K562 (cell line): ENCODE measurements around the gene CBL. TPM values are rescaled to one million over a fixed set of nuclear protein-coding genes. Genes with fewer than 3 reads are reported as not detected.
A peak's percentile ranks its signal among the peaks of the same experiment; 100 is the strongest.

Source experiments
- BCL6 ChIP-seq: fragments of 250-450 bp; sonication (Bioruptor Pico); IDR thresholded peaks from 2 replicates; pipeline ENCODE4 v1.4.0; 2020
- CEBPZ ChIP-seq: fragments of 150-350 bp; IDR thresholded peaks from 2 replicates; pipeline ENCODE4 v1.6.1; 2014; ENCODE audit warnings: low read depth, mild to moderate bottlenecking, low read length, borderline replicate concordance
- EP400 ChIP-seq: fragments of 450-650 bp; IDR thresholded peaks from 2 replicates; pipeline ENCODE4 v1.6.1; 2017; ENCODE audit warnings: antibody characterized with exemption, mild to moderate bottlenecking, moderate library complexity
- GATAD2B ChIP-seq: fragments of 450-650 bp; IDR thresholded peaks from 2 replicates; pipeline ENCODE4 v1.6.1; 2017; ENCODE audit warnings: mild to moderate bottlenecking, borderline replicate concordance
- HMGXB4 ChIP-seq: sonication (generic); formaldehyde crosslinking; IDR thresholded peaks from 2 replicates; pipeline ENCODE4 v1.8.1; 2023; ENCODE audit warnings: mild to moderate bottlenecking, missing genetic modification reagents
- IFI16 ChIP-seq: fragments of 250-450 bp; sonication (Bioruptor Pico); IDR thresholded peaks from 2 replicates; pipeline ENCODE4 v2.1.2; 2022; ENCODE audit warnings: mild to moderate bottlenecking, inconsistent platforms
- SREBF1 ChIP-seq: fragments of 150-350 bp; IDR thresholded peaks from 2 replicates; pipeline ENCODE4 v1.6.1; 2014; ENCODE audit warnings: antibody characterized with exemption, low read depth, low read length, borderline replicate concordance
- TFE3 ChIP-seq: fragments of 450-650 bp; formaldehyde crosslinking; IDR thresholded peaks from 2 replicates; pipeline ENCODE4 v1.4.0; 2020; ENCODE audit warnings: mild to moderate bottlenecking, mixed read lengths
- ZBTB33 ChIP-seq: sonication (generic); formaldehyde crosslinking; IDR thresholded peaks from 2 replicates; pipeline ENCODE4 v1.8.1; 2023; ENCODE audit warnings: mild to moderate bottlenecking, missing genetic modification reagents
- ZC3H4 ChIP-seq: sonication (generic); formaldehyde crosslinking; IDR thresholded peaks from 2 replicates; pipeline ENCODE4 v1.9.0; 2021; ENCODE audit warnings: missing genetic modification reagents, borderline replicate concordance
- ZNF140 ChIP-seq: fragments of 250-450 bp; sonication (Bioruptor Pico); IDR thresholded peaks from 2 replicates; pipeline ENCODE4 v1.8.0; 2021; ENCODE audit warnings: moderate library complexity, mild to moderate bottlenecking, inconsistent platforms
- ZNF146 ChIP-seq: IDR thresholded peaks from one replicate; pipeline ENCODE4 v1.6.1; 2018; ENCODE audit warnings: missing compliant biosample characterization; ENCODE audit not compliant: unreplicated experiment
- ZNF175 ChIP-seq: fragments of 200-800 bp; sonication (Bioruptor generic); IDR thresholded peaks from 2 replicates; pipeline ENCODE4 v1.6.1; 2016; ENCODE audit warnings: low read depth, mild to moderate bottlenecking, missing genetic modification characterization, missing compliant biosample characterization
- ZNF384 ChIP-seq: IDR thresholded peaks from 2 replicates; pipeline ENCODE4 v1.6.1; 2012; ENCODE audit warnings: low read depth, low read length, improper control_type of control experiment
- ZNF41 ChIP-seq: fragments of 250-450 bp; sonication (Bioruptor Pico); conservative IDR thresholded peaks from 2 replicates; pipeline ENCODE4 v1.4.0; 2020; ENCODE audit warnings: mild to moderate bottlenecking
- polyA plus RNA-seq, 8 experiments: library from polyadenylated mRNA; depleted of rRNA in 4 of 8; stranded (reverse) in 5 of 8; unstranded in 3 of 8; fragments of >200 nt; fragmentation: Nextera tagmentation in 2 of 8; fragmentation: Illumina TruSeq in 1 of 8; extraction: Ambion mirVana in 2 of 8; extraction: Trizol in 1 of 8; gene quantifications; 2 replicates each; pipeline versions ENCODE4 v1.2.1 to v1.2.3, GENCODE V29; 2011 to 2014; ENCODE audit warnings: inconsistent platforms in 1 of 8, missing spikeins in 1 of 8
- total RNA-seq, 7 experiments: library from RNA; depleted of rRNA in 6 of 7; stranded (reverse); fragments of >200 nt in 6 of 7; fragmentation: Illumina TruSeq in 2 of 7; extraction: Trizol in 2 of 7; gene quantifications; 2 replicates each; pipeline versions ENCODE4 v1.2.1 to v1.2.3, GENCODE V29; 2011 to 2021; ENCODE audit warnings: low replicate concordance in 1 of 7
- TF ChIP-seq, protein P1 (sequence below), 2 experiments: IDR thresholded peaks; 2 replicates each; pipeline ENCODE4 v1.6.1; 2012; ENCODE audit warnings: improper control_type of control experiment in 2 of 2, low read depth in 2 of 2, low read length in 2 of 2, borderline replicate concordance in 1 of 2

CBL gene
- total and polyA plus RNA-seq, 9 of the 15 experiments (the other 6 are each of a cell fraction or from before 2014, with no cell fraction given): 3.2 to 24.9 (median 9.9) TPM

DNA sequence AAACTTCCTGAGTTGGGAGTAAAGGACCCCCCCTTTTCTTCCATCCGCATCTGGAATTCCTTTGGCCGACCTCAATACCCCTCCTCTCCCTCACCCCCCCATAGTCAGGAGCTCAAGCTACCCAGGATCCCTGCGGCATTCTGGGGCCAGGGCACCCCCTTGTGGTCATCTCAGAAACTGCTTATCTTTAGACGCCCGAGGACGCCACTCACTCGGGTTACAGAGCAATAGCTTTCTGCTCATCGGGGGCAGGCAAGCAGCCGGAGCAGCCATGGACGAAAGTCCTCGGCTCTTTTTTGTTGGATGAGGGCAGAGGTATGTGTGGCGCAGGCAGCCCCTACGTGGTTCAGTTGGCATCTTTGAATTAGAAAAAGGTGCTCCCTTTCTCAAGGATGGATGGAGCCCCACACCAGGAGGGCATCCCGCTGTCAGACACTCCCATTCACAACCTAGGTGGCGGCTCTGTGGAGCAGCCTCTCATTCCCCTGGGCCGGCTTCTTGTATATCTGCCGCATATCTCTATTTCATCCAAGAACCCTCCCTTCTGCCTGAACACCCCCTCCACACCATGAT, 132.3 kb downstream of the CBL start (continued):
- TF ChIP-seq ZC3H4 (CRISPR knock-in tag): no peak
- TF ChIP-seq ZBTB33 (CRISPR knock-in tag): peak; percentile 67; the same call in 1 of the 2 replicates
- no peak for TF ChIP-seq EP400
- no peak for TF ChIP-seq TFE3 (CRISPR knock-in tag)
- TF ChIP-seq HMGXB4: no peak
- TF ChIP-seq ZNF146 (CRISPR knock-in tag): no peak
- no peak for TF ChIP-seq IFI16 (CRISPR knock-in tag)
- TF ChIP-seq, protein P1, sequence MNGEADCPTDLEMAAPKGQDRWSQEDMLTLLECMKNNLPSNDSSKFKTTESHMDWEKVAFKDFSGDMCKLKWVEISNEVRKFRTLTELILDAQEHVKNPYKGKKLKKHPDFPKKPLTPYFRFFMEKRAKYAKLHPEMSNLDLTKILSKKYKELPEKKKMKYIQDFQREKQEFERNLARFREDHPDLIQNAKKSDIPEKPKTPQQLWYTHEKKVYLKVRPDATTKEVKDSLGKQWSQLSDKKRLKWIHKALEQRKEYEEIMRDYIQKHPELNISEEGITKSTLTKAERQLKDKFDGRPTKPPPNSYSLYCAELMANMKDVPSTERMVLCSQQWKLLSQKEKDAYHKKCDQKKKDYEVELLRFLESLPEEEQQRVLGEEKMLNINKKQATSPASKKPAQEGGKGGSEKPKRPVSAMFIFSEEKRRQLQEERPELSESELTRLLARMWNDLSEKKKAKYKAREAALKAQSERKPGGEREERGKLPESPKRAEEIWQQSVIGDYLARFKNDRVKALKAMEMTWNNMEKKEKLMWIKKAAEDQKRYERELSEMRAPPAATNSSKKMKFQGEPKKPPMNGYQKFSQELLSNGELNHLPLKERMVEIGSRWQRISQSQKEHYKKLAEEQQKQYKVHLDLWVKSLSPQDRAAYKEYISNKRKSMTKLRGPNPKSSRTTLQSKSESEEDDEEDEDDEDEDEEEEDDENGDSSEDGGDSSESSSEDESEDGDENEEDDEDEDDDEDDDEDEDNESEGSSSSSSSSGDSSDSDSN (IDR thresholded peaks at IDR 0.05; ENCODE audit: borderline replicate concordance in 1 of 2, low read depth in 2 of 2, low read length in 2 of 2): no peak
- TF ChIP-seq ZNF175 (CRISPR knock-in tag): no peak
- TF ChIP-seq CEBPZ: no peak
- TF ChIP-seq SREBF1: no peak
- TF ChIP-seq GATAD2B: no peak
- TF ChIP-seq ZNF384: no peak
- no peak for TF ChIP-seq ZNF140 (CRISPR knock-in tag)
- no peak for TF ChIP-seq BCL6
- no peak for TF ChIP-seq ZNF41 (CRISPR knock-in tag)
